CD4-positive, CD25-positive, alpha-beta regulatory T cell (primary cell): ENCODE results near the gene MICU1. TPM values are rescaled to one million over a fixed set of nuclear protein-coding genes. Genes with fewer than 3 reads are reported as not detected.

Source experiments
- ATAC-seq, 2 donors: fragments of 150-1000 bp; cut with Tn5 transposase; one replicate each; pipeline ENCODE4 v1.10.0; 2021; ENCODE audit warnings: low read depth in 2 of 2, moderate number of reproducible peaks in 2 of 2, moderate library complexity in 1 of 2
- DNase-seq, 3 donors: peaks; one replicate each; pipeline versions ENCODE4 v3.0.0 to v3.0.0-alpha.2; 2012 to 2022; ENCODE audit warnings: mixed read lengths in 1 of 3
- H3K27ac ChIP-seq: one replicate; pipeline ENCODE4 v1.7.0; 2013; ENCODE audit warnings: mild to moderate bottlenecking, low read length; ENCODE audit not compliant: insufficient read depth, poor library complexity, severe bottlenecking
- H3K27me3 ChIP-seq: one replicate; pipeline ENCODE4 v1.7.0; 2013; ENCODE audit warnings: low read length; ENCODE audit not compliant: control insufficient read depth, insufficient read depth
- H3K36me3 ChIP-seq: one replicate; pipeline ENCODE4 v1.7.0; 2013; ENCODE audit warnings: mild to moderate bottlenecking, low read length, moderate library complexity; ENCODE audit not compliant: control insufficient read depth, insufficient read depth
- H3K4me1 ChIP-seq: 2 replicates; pipeline ENCODE4 v1.7.0; 2013; ENCODE audit warnings: mild to moderate bottlenecking, low read length; ENCODE audit not compliant: insufficient read depth, control insufficient read depth, poor library complexity, severe bottlenecking
- H3K4me3 ChIP-seq: one replicate; pipeline ENCODE4 v1.7.0; 2013; ENCODE audit warnings: low read depth, mild to moderate bottlenecking, low read length, moderate library complexity
- H3K9me3 ChIP-seq, 2 experiments: 1 replicate in 1 of 2; 2 replicates in 1 of 2; pipeline ENCODE4 v1.7.0; 2013; ENCODE audit warnings: low read length in 2 of 2, mild to moderate bottlenecking in 1 of 2, moderate library complexity in 1 of 2; ENCODE audit not compliant: control insufficient read depth in 2 of 2
- H3K27ac Mint-ChIP-seq, 3 donors: one replicate each; pipeline ENCODE4 v1.8.0; 2020 to 2022; ENCODE audit warnings: mild to moderate bottlenecking in 3 of 3, mixed read lengths in 3 of 3, moderate library complexity in 2 of 3
- H3K27me3 Mint-ChIP-seq: one replicate; pipeline ENCODE4 v1.8.0; 2022; ENCODE audit warnings: mild to moderate bottlenecking, mixed read lengths
- H3K36me3 Mint-ChIP-seq: one replicate; pipeline ENCODE4 v1.8.0; 2020; ENCODE audit warnings: mixed read lengths
- H3K4me1 Mint-ChIP-seq, 4 donors: one replicate each; pipeline ENCODE4 v1.8.0; 2020 to 2022; ENCODE audit warnings: mixed read lengths in 4 of 4, mild to moderate bottlenecking in 1 of 4
- H3K4me3 Mint-ChIP-seq, 4 donors: one replicate each; pipeline ENCODE4 v1.8.0; 2020 to 2022; ENCODE audit warnings: mild to moderate bottlenecking in 4 of 4, mixed read lengths in 4 of 4, moderate library complexity in 3 of 4
- H3K9me3 Mint-ChIP-seq, 7 donors: one replicate each; pipeline ENCODE4 v1.8.0; 2020 to 2022; ENCODE audit warnings: mixed read lengths in 7 of 7, mild to moderate bottlenecking in 3 of 7, moderate library complexity in 2 of 7
- polyA plus RNA-seq, 4 donors: library from polyadenylated mRNA; unstranded; fragments of 300-500 nt; fragmentation: Illumina TruSeq; gene quantifications; one replicate each; pipeline ENCODE4 v1.2.3, GENCODE V29; 2021
- total RNA-seq: library from RNA; stranded (reverse); gene quantifications from one replicate; pipeline ENCODE4 v1.2.3, GENCODE V29; 2022

Gene MICU1
- total and polyA plus RNA-seq, 5 donors from 2014 or later = 20.2 to 29.6 (median 26.5) TPM

DNA sequence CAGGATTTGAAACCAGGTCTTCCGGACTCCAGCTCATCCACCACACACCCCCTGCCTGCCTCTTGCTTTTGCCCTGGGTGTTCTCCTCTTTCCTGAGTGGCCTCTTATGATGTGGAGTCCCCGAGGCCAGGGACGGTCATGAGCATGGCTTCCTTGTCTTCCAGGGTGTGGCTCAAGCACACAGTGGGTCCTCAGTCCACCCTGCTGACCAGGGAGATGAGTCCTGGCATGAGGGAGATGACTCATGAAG is 303.9 kb downstream of the MICU1 start:
- Histone ChIP-seq H3K9me3 (no peaks in the 10 kb centered on the region), H3K36me3 (no peaks in the 10 kb centered on the region), H3K4me3 (no peak overlapping the region), H3K27ac (peak overlapping the region; percentile 71), H3K27me3 (no peaks in the 10 kb centered on the region), H3K4me1 (peaks cover 76% of the 10 kb centered on the region)
- H3K4me1 Mint-ChIP-seq = peaks cover 12 to 80% (median 46%) of the 10 kb centered on the region in 4 donors
- DNase-seq (no peak), ATAC-seq (no peak)
- H3K9me3 Mint-ChIP-seq = peaks cover 0 to 2% (median 0%) of the 10 kb centered on the region in 7 donors
- no peaks in the 10 kb centered on the region for H3K36me3 Mint-ChIP-seq
- H3K27me3 Mint-ChIP-seq = no peaks in the 10 kb centered on the region
- peak overlapping the region in 3 of 4 donors; percentile 24 to 78 (median 61) for H3K4me3 Mint-ChIP-seq
- peak overlapping the region; percentile 85 to 100 (median 96) for H3K27ac Mint-ChIP-seq

DNA sequence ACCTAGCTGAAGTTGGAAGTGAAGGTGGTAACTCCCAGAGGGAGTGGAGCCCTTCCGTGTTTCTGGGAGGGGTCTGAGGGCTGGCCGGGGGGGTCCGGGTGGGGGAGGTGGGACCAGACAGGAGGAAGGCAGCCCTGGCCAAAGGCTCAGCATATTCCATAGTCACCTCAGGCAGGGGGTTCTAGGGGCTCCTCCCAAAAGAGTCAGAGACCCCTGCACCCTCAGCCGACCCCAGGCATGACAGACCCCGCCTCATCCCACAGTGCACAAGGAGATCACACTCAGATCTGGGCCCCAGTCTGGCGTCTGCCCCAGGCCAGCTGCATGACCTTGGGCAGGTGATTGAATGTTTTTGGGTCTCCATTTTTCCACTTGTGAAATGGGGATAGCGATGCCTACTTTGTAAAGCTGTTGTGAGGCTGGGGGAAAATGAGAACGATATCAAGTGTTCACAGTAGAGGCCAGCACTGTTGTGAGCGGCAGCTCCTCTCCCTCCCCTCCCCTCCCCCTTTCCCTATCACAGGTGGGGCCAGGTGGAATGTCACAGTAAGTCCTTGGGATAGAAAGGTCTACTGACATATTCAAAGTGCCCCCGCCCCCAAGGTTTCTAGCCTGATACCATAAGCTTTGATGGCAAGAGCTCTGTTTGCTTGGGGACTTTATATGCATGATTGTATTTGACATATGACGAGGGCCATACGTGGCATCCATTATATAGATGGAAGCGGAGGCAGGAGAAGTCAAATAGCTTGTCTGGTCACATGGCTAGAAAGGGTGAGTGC is 304.4 kb downstream of the MICU1 start:
- H3K27me3 ChIP-seq = no peaks in the 10 kb centered on the region
- ATAC-seq = no peak
- no peak for DNase-seq
- Mint-ChIP-seq H3K4me3 (peak overlapping the region; percentile 15 to 78 (median 52)), H3K27ac (peak overlapping the region; percentile 90 to 100 (median 98)), H3K36me3 (no peaks in the 10 kb centered on the region), H3K4me1 (peaks cover 10 to 80% (median 43%) of the 10 kb centered on the region in 4 donors), H3K9me3 (peaks cover 0 to 2% (median 0%) of the 10 kb centered on the region in 7 donors), H3K27me3 (no peaks in the 10 kb centered on the region)
- H3K4me1 ChIP-seq = peaks cover 80% of the 10 kb centered on the region
- H3K27ac ChIP-seq = peak overlapping the region; percentile 97
- no peak overlapping the region for H3K4me3 ChIP-seq
- H3K9me3 ChIP-seq = no peaks in the 10 kb centered on the region
- H3K36me3 ChIP-seq = no peaks in the 10 kb centered on the region

DNA sequence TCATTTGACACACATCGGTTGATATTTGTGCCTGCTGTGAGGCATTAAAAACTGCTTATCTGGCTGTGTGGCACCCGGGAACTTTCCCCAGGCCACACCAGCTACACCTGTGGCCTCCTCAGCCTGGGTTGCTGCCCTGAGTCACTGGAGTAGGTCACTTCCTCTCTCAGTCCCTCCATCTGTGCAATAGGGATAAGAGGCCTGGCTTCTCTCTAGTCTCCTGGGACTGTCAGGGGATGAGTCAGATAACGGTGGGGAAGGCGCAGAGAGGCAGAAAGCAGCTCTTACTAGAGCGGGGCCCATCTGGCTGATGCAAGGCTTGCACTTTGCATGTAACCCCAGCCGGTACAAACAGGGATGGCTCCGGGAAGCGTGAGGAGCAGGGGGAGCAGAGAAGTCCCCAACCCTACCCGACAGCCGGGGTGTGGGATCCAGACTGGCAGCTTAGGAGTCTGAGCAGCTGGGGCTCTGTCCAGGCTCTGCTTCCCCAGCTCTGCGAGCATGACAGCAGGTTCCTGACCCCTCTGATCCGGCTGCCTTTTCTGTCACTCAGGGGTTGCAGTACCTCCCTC is 305.1 kb downstream of the MICU1 start:
- Histone ChIP-seq H3K27ac (peak overlapping the region; percentile 97), H3K4me3 (peak overlapping the region; percentile 8), H3K9me3 (no peaks in the 10 kb centered on the region), H3K27me3 (no peaks in the 10 kb centered on the region), H3K4me1 (peaks cover 86% of the 10 kb centered on the region), H3K36me3 (no peaks in the 10 kb centered on the region)
- no peaks in the 10 kb centered on the region for H3K36me3 Mint-ChIP-seq
- H3K4me1 Mint-ChIP-seq = peaks cover 10 to 84% (median 47%) of the 10 kb centered on the region in 4 donors
- ATAC-seq (peak; percentile 18 to 22), DNase-seq (peak in 2 of 3 donors; percentile 55 to 58)
- no peaks in the 10 kb centered on the region for H3K27me3 Mint-ChIP-seq
- H3K4me3 Mint-ChIP-seq = peak overlapping the region; percentile 79 to 94 (median 86)
- H3K27ac Mint-ChIP-seq = peak overlapping the region; percentile 90 to 100 (median 98)
- peaks cover 0 to 2% (median 0%) of the 10 kb centered on the region in 7 donors for H3K9me3 Mint-ChIP-seq

DNA sequence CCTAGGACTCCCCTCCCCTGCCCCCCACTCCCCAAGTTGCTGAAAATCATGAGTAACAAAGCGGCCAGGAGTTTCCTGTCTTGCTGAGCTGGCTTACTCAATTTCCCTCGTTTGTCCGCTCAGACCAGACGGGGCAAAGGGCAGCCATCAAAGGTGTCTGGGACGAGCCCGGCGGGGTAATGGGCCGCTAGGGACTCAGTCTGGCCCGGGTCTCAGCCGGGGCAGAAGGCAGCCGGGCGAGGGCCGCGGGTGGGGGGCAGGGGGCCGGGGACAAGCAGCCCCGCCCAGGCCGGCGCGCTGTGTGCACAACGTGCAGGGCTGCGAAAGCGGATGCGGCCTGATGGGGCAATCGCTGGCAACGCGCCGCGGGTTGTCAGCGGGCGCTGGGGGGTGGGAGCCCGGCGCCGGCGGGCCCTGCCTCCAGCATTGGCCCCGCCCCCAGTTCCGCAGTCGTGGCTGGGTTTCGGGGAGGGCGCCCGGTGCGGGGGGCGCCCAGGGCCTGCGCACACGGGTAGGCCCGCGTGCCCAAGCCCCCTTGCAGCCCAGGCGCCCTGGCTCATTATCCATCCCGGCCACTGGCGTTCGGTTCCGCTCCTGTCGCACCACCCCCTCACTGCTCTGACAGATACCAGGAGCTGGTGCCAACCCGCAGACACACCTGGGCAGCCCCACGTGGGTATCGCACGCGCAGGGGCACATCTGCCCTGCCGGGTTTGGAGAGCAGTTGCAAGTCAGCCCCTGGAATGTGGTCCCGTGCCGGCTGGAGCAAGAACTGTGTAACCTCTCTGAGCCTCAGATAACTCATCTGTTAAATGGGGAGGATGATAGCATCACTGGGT is 306.2 kb downstream of the MICU1 start:
- peaks cover 10 to 89% (median 50%) of the 10 kb centered on the region in 4 donors for H3K4me1 Mint-ChIP-seq
- H3K27ac Mint-ChIP-seq = peak overlapping the region; percentile 90 to 100 (median 98)
- peak overlapping the region; percentile 79 to 94 (median 86) for H3K4me3 Mint-ChIP-seq

DNA sequence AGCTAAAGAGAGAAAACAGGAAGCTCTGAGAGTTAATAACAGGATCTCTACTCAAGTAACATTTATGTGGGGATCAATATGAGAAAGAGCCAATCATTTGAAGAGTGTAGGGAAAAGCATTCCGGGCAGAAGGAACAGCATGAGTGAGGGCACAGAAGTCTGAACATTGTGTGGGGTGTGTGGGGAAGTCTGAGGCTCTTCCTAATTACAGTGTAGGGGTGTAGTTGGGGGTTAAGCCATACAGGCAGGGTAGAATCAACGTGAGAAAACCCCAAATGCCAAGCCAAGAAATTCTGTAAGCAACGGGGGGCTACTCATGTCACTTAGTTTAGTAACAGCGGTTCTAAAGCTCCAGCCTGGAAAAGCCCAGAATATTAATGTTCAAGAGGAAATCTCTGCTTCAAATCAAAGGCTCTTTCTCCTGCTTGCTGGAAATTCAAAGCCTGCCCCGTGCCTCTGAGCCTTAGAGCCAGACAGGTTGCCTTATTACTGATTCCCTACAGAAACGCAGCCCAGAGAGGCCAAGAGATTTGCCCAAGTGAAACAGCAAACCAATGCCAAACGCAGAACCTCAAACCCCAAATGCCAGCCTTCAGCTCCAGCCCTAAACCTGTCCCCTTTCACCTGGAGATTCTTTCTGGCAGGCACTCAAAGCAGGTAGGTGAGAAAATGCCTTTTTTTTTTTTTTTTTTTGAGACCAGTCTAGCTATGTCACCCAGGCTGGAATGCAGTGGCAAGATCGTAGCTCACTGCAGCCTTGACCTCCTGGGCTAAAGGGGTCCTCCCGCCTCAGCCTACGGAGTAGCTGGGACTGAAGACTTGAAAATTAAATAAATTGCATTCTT is 307.2 kb downstream of the MICU1 start:
- peaks cover 82% of the 10 kb centered on the region for H3K4me1 ChIP-seq
- Mint-ChIP-seq H3K36me3 (no peaks in the 10 kb centered on the region), H3K9me3 (peaks cover 0 to 2% (median 0%) of the 10 kb centered on the region in 7 donors), H3K27ac (peak overlapping the region; percentile 90 to 100 (median 92)), H3K27me3 (no peaks in the 10 kb centered on the region), H3K4me1 (peaks cover 10 to 81% (median 49%) of the 10 kb centered on the region in 4 donors), H3K4me3 (peak overlapping the region; percentile 69 to 89 (median 78))
- H3K4me3 ChIP-seq = peak overlapping the region; percentile 77
- no peaks in the 10 kb centered on the region for H3K36me3 ChIP-seq
- no peaks in the 10 kb centered on the region for H3K9me3 ChIP-seq
- ATAC-seq (no peak), DNase-seq (peak in 1 of 3 donors; percentile 45)
- peak overlapping the region; percentile 97 for H3K27ac ChIP-seq
- no peaks in the 10 kb centered on the region for H3K27me3 ChIP-seq

More for the DNA sequence above, 306.2 kb downstream of the MICU1 start:
- Histone ChIP-seq H3K9me3 (no peaks in the 10 kb centered on the region), H3K4me3 (peak overlapping the region; percentile 77), H3K36me3 (no peaks in the 10 kb centered on the region), H3K27ac (peak overlapping the region; percentile 97), H3K27me3 (no peaks in the 10 kb centered on the region), H3K4me1 (peaks cover 89% of the 10 kb centered on the region)
- peak; percentile 80 to 94 (median 89) for DNase-seq
- ATAC-seq = peak; percentile 82
- Mint-ChIP-seq H3K27me3 (no peaks in the 10 kb centered on the region), H3K36me3 (no peaks in the 10 kb centered on the region), H3K9me3 (peaks cover 0 to 2% (median 0%) of the 10 kb centered on the region in 7 donors)

Other genes starting within 250 kb of the MICU1 start
- gene MCU, start 66.1 kb upstream of the MICU1 start, total RNA-seq = 15.6 TPM
- gene MCU, start 66.1 kb upstream of the MICU1 start, polyA plus RNA-seq = 10 to 100 TPM in 2 of 4 donors, 1 to 10 TPM in 2; 9.0 to 13.5 (median 10.9) TPM